Measurements from ENCODE around the gene ZNF236. TPM values are rescaled to one million over a fixed set of nuclear protein-coding genes. Genes with fewer than 3 reads are reported as not detected.

ZNF236 gene
- total and polyA plus RNA-seq, 2 of the 8 experiments (the other 6 are each of a cell fraction or from before 2014, with no cell fraction given): 6.7 to 14.5 TPM

DNA sequence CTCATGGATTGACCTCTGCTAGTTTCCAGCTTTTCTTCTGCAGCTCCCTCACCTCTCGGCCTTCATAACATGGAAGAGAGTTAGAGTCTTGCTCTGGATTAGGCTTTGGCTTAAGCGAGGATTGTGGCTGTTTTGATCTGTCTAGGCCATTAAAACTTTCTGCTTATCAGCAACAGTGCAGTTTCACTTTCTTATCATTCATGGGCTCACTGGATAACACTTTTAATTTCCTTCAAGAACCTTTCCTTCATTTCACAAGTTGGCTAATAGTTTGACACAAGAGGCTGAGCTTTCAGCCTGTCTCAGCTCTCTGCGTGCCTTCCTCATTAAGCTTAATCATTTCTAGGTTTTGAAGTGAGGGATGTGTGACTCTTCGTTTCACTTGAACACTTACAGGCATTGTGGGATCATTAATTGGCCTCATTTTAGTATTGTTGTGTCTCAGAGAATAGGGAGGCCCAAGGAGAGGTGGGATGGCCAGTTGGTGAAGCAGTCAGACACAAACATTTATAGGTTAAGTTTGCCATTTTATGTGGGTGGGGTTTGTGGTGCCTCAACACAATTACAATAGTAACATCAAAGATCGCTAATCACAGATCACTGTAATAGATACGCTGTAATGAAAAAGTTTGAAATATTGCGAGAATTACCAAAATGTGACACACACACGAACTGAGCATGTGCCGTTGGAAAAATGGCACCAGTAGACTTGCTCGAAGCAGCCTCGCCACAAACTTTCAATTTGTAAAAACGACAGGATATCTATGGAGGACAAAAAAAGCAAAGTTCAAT is 129.3 kb downstream of the ZNF236 start:
- H2BK20ac ChIP-seq (ENCODE audit: low read length): no peak overlapping the region
- no peak overlapping the region for H3K56ac ChIP-seq (replicated peaks; ENCODE audit: insufficient read length, low read depth, low read length)
- H3K23ac ChIP-seq (ENCODE audit: insufficient read length): no peak overlapping the region
- ChIA-PET POLR2A (ENCODE audit: partially characterized antibody) (interaction anchor here (1.7 kb wide), 1 partner anchor 10 kb away, joined by 3 read pairs; no protein-coding TSS in a partner anchor), CTCF (ENCODE audit: partially characterized antibody) (interaction anchor here (0.7 to 3.3 kb wide), 6 partner anchors 9 to 49 kb away, joined by 3 to 24 read pairs (median 3); no protein-coding TSS in a partner anchor)
- H3K36me3 ChIP-seq (ENCODE audit: control insufficient read depth in 2 of 4, insufficient read depth in 4 of 4, low read length in 3 of 4): peaks cover 0 to 9% (median 1%) of the 10 kb centered on the region in 4 experiments; a peak in 2 of 8 replicates
- no peaks in the 10 kb centered on the region for H3K79me2 ChIP-seq (ENCODE audit: control insufficient read depth in 1 of 2, insufficient read depth in 2 of 2, low read length in 2 of 2)
- no peak overlapping the region for H3K18ac ChIP-seq (ENCODE audit: extremely low read depth, low read length)
- no peak overlapping the region for H2AFZ ChIP-seq (ENCODE audit: low read length)
- no peak for FAIRE-seq
- TF ChIP-seq SP4 (IDR thresholded peaks at IDR 0.05; ENCODE audit: low read length) (no peak), POLR2AphosphoS5 (IDR thresholded peaks at IDR 0.05; ENCODE audit: low read depth, low read length) (no peak)
- TF ChIP-seq, protein P1, sequence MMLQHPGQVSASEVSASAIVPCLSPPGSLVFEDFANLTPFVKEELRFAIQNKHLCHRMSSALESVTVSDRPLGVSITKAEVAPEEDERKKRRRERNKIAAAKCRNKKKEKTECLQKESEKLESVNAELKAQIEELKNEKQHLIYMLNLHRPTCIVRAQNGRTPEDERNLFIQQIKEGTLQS (IDR thresholded peaks at IDR 0.05; ENCODE audit: insufficient read depth, low read depth, low read length): no peak
- H3K4ac ChIP-seq (replicated peaks; ENCODE audit: insufficient read length, low read depth, low read length): no peak overlapping the region
- H3K9ac ChIP-seq (replicated peaks in 1 of 4; ENCODE audit: extremely low read depth in 1 of 4, low read depth in 3 of 4, low read length in 3 of 4): no peak overlapping the region
- no peak overlapping the region for H3K4me3 ChIP-seq (ENCODE audit: extremely low read depth in 1 of 4, insufficient read depth in 2 of 4, low read depth in 3 of 4, low read length in 4 of 4)
- no peaks in the 10 kb centered on the region for H3K79me1 ChIP-seq (ENCODE audit: low read depth, low read length)
- H3K14ac ChIP-seq (ENCODE audit: insufficient read length): no peak overlapping the region
- H3K27ac ChIP-seq (ENCODE audit: low read depth, low read length): no peak overlapping the region
- H2BK12ac ChIP-seq (ENCODE audit: low read depth, low read length): no peak overlapping the region
- H2BK15ac ChIP-seq (ENCODE audit: low read length): no peak overlapping the region
- no peak overlapping the region for H2BK120ac ChIP-seq (replicated peaks; ENCODE audit: low read depth, low read length)
- H4K8ac ChIP-seq (ENCODE audit: extremely low read depth, insufficient read depth, low read length): no peak overlapping the region
- H4K91ac ChIP-seq (replicated peaks; ENCODE audit: insufficient read length, low read length): no peak overlapping the region
- WGBS, 2 experiments (ENCODE audit: extremely low coverage in 1 of 2, insufficient coverage in 1 of 2, insufficient read length in 1 of 2, insufficient replicate concordance in 2 of 2, low coverage in 1 of 2, low lambda C conversion rate in 2 of 2, missing lambda C conversion rate in 1 of 2): 86% methylated on average over 12 of the region's 12 CpGs; no CpG with 5 or more reads in 1 of the 2 experiments
- H4K20me1 ChIP-seq (replicated peaks in 1 of 2; ENCODE audit: control insufficient read depth in 1 of 2, insufficient read depth in 2 of 2, low read length in 2 of 2): peaks cover 0 to 4% of the 10 kb centered on the region in 2 experiments
- DNase-seq (ENCODE audit: low read depth in 1 of 2, low spot score in 2 of 2): no peak
- H2AK5ac ChIP-seq (ENCODE audit: low read depth, low read length): no peak overlapping the region
- H3K4me1 ChIP-seq (replicated peaks in 1 of 4; ENCODE audit: control insufficient read depth in 3 of 4, insufficient read depth in 4 of 4, low read length in 3 of 4): 0 out of 7 replicates have a peak, but pooled peaks cover 0 to under 1% (median 0%) of the 10 kb centered on the region in 4 experiments
- H3K27me3 ChIP-seq (replicated peaks in 1 of 4; ENCODE audit: control insufficient read depth in 3 of 4, extremely low read depth in 1 of 4, insufficient read depth in 3 of 4, low read length in 3 of 4): no peaks in the 10 kb centered on the region
- H3K9me3 ChIP-seq (ENCODE audit: insufficient read depth in 2 of 2, low read depth in 1 of 2, low read length in 1 of 2): no peaks in the 10 kb centered on the region
- no peak overlapping the region for H4K5ac ChIP-seq (ENCODE audit: insufficient read length, low read depth, low read length)
- H2BK5ac ChIP-seq (ENCODE audit: low read depth, low read length): no peak overlapping the region
- H3K23me2 ChIP-seq (ENCODE audit: low read depth, low read length): no peaks in the 10 kb centered on the region
- H3K4me2 ChIP-seq (ENCODE audit: insufficient read depth in 1 of 2, low read depth in 2 of 2, low read length in 2 of 2): no peak overlapping the region

Data from H1 (cell line).